HG02571 (cell line): Measurements from ENCODE around the gene CAMKK1.

ENCODE experiments used
- ATAC-seq: cut with Tn5 transposase; IDR thresholded peaks from one replicate; pipeline ENCODE4 v1.9.1; 2021; ENCODE audit warnings: mild to moderate bottlenecking, moderate library complexity; ENCODE audit not compliant: unreplicated experiment

CAMKK1 gene

DNA sequence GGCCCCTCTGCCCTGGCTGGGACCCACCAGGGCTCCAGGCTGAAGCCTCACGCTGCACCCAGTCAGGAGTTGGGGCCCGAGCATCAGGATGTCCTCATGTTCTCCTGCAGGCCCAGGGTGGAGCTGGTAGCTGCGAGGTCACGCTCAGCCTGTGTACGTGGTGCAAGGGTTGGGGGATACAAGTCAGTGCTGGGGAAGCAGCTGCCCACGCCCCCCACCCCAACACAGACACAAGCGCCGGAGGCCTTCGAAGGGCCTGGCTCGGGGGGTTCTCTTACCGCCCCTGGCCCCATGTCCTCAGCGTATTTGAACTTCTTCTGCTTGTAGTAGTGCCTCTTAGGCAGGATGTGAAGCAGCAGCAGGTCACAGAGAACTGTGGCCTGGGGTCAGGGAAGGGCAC, 4.9 kb upstream of the CAMKK1 start:
- ATAC-seq: no peak

DNA sequence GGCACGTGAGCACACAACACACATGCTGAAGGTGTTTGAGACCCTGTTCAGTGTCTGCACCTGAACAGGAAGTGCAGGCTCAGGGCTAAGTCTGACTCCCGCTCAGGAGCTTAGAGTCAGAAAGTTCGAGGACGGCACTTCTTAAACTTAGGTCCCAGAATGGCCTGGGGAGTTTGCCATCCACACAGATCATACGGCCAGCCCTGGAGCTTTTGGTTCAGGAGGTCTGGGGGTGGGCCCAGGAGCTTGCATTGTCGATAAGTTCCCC, 4.0 kb upstream of the CAMKK1 start:
- no peak for ATAC-seq

DNA sequence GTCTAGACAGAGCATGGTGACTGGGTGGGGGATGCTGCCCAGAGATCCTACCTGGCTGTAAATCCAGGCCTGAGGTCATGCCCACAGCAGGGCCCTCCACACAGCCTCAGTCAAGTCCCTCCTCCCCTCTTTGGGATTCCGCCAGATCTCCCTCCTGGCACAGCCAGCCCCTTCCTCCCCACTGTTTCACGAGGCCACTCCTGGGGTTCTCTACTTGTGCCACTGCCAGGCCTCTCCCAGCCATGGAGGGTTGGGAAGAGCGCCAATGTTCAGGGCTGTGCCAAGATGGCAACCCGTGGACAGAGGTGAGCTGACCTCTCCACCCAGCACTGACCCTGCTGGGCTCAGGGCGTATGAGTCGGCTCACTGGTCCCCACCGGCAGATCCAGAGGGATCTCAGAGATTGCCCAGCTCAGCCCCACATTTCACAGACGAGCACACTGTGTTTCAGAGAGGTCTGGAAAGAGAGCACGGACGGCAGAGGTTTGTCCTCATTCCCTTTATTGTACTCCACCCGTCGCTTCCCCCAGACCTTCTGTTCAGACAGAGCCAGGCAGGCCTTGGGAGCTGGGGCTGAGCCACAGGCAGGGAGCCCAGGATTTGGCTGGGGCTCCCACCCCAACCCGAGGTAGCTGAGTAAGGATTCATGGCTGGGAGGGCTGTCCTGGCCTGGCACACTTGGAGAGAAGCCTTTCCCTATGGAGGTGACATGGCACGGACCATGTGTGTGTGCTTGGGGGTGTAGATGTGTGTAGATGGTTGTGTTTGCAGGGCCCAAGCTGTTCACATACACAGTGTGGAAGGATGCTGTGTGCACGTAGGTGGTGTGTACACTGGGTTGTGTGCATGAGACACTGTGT, 3.5 kb upstream of the CAMKK1 start:
- no peak for ATAC-seq

DNA sequence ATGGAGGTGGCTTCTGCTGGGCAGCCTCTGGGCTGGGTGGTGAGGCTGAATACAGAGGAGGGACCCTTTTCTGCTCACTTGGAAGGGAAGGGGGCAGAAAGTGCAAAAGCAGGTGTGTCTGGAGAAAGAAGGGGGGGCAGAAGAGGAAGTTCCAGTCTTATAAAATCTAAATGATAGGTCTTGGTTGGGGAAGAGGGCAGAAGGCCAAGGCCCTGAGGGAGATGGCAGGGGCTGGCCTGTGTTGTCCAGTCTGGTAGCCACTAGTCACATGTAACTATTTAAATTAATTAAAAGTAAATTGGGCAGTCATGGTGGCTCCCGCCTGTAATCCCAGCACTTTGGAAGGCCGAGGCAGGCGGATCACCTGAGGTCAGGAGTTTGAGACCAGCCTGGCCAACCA, 2.5 kb upstream of the CAMKK1 start:
- no peak for ATAC-seq

DNA sequence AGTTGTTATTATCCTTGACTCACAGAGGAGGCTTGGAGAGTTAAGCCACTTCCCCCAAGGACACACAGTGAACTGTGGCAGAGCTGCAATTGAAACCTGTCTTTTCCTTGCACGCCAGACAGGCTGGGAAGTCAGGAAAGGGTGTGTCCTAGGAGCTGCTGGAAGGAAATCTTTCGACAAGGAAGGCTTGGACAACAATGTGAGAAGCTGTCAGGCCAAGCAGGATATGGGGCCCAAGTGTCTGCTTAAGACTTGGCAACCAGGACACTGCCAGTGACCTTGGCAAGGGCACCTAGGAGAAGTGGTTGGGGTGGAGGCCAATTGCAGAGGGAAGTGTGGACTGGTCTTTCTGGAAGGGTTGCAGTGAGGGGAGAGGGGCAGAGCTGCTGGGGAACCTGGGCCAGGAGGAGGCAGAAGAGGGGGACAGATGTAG, 2.1 kb upstream of the CAMKK1 start:
- ATAC-seq: no peak

DNA sequence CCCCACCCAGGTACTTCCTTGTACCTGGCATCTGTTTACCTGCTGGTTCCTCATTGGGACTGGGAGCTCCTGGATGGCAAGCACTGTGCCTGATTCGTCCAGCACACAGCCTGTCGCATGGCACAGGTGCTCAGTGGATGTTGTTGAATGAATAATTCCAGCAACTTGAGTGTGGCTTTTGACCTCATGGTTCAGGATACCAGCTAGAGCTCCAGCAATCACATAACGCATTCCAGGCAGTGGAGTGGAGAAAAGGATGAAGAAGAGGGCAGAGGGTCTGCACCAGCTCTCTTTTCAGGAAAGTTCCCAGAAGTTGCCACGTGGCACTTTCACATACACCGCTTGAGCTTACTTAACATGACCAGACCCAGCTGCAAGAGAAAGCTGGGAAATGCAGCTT, 1.3 kb upstream of the CAMKK1 start:
- ATAC-seq: no peak

DNA sequence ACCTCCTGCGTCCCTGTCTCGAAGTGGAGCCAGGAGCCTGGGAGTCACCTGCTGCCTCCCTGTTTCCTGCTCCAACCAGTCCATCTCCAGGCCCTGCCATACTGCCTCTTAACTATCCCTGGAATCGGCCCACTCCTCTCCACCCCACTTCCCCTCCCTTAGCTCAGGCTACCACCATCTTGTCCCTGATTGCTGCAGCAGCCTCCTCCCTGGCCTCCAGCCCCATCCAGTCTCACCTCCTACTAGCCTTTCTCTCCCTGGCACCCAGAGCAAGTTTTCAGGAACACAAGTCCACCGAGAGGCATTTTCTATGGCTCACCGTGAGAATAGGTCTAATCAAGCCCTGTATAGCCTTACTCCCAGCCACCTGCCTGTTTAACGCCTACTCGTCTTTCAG, 865 bp upstream of the CAMKK1 start:
- no peak for ATAC-seq

DNA sequence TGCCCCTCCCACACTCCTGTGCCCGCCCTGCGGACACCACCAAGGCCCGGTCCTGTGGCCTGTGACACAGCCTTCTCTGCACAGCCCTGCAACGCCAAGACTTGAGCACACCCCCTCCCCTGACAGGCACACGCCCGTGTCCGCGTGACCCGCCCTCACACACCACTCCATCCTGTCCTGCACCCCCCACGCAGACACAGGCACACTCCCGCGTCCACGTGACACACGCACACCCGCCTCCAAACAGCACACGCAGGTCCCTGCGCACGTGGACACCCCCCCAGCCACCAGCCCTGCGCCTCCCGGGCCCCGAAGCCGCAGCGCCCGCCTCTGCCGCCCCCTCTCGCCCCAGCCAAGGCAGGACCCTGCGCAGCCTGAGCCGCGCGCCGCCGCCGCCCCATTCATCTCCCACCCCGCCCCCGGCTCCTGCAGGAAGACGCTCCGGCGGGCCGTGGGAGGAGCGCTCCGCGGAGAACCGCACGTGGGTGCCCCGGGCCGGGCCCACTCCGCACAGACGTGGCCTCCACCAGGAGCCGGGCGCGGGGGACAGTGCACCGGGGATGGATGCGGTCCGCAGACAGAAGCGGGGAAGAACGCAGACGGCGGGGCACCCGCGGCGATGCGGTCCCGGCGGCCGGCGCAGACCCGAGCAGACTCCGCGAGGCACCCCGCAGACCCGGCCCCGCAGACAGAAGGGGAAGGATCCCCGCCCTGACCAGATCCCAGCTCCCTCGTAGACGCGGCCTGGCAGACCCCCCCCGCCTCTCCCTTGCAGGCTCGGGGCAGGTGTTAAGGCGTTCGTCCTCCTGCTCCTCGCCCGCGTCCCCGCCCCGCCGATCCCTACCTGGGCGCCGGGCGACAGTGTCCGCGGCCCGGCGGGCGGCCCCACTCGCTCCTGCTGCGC, 506 bp downstream of the CAMKK1 start:
- ATAC-seq: peak; percentile 8

DNA sequence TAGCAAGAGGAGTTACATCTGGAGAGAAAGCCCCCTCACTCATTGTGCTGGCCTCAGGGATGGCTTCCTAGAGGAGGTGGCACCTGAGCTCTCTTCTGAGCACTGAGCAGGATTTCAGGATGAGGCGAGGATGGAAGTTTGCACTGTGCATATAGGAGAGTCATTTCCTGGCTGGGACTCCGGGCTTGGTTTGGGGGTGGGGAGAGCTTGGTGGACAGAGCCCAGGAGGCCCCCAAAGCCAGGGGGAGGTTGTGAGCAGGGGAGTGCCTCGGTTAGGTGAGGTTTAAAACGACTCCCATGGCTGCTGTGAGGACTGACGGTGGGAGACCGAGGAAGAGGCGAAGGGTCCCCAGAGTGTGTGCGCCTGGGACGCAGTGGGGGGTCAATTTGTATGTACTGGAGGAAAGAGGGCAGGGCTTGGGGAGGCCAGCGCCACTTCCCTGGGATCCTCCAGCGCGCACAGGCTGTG, 1.2 kb downstream of the CAMKK1 start:
- ATAC-seq: no peak

DNA sequence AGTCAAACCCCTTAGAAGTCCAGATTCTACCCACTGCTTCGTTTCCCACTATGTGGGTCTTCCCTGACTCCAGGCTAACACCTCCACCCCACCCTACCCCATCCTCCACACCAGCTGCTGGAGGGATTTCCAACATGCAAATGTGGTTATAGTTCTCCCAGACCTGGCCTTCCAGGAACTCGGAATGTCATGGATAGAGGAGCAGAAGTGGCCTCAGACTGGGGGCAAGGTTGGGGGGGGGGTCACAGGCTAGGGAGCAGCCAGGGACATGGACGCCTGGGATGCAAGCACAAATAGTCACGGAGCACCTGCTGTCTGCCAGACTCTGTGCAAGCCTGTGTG, 2.0 kb downstream of the CAMKK1 start:
- ATAC-seq: no peak

DNA sequence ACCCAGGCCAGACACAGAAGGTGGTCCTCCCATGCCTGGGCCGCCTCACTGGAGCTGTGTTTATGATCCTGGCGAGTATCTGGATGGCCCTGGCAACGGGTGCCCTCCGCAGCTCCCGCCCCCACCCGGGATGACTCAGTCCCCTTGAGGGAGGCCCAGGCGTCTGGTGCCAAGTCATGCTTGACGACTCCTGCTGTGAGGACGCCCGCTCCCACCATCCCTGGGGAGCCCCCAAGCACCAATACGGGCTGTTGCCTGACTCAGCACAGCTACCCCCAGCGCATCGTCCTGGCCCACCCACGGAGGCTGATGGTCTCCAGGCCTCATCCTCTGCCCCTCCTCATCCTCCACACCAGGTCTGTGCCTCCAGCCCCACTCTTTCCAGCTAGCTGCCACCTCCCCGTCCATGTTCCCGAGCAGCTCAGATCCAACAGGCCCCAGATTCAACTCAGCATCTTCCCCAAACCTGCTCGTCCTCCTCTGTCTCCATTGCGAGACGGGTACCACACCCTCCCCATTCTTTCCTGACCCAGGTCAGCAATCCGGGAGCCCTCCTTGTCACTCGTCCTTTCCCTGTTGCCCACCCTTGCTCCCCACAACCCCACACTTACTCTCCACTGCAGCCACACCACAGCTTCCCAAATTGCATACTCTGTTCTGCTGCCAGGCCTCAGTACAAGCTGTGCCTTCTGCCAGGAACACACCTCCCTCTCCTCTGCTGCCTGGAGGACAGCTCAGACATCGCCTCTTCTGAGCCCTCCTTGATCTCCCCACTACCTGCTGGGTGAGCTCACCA, 2.6 kb downstream of the CAMKK1 start:
- ATAC-seq: no peak

DNA sequence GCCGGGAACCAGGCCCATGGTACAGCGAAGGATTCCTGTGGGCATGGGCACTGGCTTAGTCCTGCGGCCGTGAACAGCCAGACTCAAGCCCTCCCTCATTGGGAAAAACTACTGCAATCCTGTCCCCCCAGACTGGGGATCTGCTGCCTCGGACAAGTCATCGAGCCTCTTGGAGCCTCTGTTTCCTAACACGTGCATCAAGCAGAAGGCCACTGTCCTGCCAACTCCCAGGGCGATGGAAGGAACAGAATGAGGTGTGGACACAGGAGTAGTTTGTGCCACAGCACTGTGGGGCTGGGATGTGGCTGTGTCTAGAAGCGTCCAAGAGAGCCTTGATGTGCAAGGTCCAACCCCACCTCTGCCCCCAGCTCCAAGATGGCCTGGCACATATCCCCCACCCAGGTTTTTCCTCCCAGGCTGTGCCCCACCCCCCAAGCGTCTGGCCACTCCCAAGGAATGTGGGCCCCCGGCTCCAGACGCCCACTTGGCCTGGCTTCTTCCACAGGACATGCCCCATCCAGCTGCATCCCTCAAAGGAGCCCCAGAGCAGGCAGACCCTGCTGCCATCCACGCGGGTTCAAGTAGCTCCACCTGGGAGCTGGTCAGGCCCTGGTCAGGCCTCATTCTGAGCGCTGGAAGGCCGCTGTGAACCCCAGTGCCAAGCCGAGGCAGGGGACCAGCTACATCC, 3.4 kb downstream of the CAMKK1 start:
- no peak for ATAC-seq

DNA sequence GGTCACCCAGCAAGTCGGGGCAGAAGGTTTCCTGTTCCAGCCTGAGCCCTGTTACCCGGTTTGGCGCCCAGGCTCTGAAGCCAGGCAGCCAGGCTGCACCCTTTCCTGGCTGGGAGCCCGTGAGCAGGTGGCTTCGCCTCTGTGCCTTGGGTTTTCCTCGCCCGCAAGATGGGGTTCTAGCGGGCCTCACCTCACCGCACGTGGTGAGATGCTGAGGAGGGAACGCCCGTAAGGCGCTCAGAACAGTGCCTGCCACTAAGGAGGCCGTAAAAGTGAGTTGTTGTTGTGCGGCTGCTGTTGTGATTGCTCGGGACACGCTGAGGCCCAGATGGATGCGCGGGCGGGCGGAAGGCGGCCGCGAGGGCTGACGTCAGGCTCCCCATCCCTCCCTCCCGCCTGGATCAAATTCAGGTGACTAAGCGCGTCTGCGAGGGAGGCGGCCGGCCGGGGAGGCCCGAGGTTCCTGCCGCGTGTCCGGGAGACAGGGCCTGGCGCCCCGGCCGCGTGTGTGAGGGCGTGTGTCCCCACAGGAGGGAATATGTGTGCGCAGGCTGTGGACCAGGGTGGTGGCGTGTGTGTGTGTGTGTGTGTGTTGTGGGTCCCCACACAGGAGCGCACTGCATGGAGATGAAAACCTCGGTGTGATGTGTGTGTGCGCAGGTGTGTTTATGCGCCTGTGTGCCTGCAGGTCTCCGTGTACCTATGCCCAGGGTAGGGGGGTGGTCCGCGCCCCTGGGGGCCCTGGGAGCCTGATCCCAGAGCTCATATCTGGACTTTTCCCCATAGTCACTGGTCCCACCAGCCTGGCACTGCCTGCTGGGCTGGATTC, 4.3 kb downstream of the CAMKK1 start:
- ATAC-seq: no peak

DNA sequence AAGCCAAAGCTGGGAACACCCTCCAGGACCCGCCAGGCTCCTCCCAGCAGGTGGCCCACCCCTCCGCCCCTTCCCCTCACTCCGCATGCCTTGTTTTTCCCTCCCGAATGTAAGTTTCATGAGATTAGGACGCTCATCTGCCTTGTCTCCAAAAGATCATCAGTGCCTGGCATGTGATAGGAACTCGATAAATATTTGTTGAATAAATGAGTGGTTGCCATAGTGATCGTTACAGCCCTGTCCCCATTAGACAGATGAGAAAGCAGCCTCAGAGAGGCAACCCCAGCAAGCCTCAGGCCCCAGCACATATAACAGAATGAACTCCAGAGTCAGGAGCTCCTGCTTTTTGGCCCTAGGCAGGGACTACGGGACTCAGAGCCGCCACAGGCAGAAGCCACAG, 5.0 kb downstream of the CAMKK1 start:
- no peak for ATAC-seq

DNA sequence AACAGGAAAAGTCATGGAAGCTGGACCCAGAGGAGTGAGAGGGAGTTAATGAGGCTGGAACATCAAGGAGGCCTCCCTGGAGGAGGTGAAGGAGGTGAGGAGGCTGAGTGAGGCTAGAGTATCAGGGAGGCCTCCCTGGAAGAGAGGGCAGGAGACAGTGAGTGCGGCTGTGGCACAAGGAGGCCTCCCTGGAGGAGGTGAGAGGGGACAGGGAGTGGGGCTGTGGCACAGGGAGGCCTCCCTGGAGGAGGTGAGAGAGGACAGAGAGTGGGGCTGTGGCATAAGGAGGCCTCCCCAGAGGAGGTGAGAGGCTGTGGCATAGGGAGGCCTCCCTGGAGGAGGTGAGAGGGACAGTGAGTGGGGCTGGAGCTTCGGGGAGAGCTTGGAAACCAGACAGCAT, 5.5 kb downstream of the CAMKK1 start:
- ATAC-seq: no peak

DNA sequence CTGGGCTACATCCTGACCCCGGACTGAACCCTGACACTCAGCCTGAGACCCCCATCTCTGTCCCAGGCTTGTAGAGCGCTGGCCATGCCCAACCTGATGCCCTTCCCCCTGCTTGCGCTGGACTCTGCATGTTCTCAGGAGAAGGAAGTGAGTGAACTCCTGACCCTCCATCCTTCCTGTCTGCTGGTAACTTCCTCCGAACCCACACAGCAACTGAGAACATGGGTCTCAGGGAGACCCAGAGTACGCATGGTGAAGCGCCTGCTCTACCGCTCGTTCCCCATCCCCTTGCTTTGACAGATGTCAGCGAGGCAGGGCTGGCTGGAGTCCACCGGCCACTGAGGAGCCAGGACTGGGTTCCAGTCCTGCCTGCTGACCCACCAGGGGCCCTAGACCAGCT, 6.1 kb downstream of the CAMKK1 start:
- ATAC-seq: no peak

DNA sequence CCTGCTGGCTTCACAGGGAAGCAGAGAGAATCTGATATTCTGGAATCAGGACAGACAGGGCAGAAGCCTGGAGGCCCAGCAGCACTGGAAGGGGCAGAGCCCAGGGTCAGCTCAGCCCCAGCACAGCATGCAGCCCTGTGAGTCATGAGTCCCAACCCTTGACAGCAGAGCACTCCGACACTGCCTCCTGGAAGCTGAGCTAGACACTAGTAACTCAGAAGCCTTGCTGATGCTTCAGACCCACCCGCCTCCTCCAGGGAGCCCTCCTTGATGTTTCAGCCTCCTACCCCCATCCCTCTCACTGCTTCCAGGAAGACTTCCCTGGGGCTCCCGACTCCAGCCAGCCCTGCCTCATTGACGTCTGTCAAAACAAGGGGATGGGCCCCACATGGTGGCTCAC, 6.9 kb downstream of the CAMKK1 start:
- ATAC-seq: no peak

DNA sequence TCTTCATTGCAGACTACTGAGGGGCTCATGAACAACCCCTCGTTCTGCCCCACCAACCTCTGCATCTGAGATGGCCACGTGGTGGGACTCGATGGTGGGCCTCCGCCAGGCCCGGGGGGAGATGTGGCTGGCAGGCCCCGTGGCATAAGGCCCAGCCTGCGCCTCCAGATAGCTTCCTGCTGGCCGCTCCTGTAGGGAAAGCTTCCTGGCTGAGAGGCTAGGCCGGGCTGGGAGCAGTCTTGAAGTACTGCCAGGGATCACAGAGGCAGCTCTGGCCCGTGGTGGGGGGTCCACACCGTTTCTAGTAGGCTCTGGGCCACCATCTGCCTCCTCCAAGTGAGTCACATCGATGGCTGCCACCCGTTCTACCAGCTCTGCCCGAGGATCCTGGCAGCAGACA, 7.6 kb downstream of the CAMKK1 start:
- ATAC-seq: no peak

DNA sequence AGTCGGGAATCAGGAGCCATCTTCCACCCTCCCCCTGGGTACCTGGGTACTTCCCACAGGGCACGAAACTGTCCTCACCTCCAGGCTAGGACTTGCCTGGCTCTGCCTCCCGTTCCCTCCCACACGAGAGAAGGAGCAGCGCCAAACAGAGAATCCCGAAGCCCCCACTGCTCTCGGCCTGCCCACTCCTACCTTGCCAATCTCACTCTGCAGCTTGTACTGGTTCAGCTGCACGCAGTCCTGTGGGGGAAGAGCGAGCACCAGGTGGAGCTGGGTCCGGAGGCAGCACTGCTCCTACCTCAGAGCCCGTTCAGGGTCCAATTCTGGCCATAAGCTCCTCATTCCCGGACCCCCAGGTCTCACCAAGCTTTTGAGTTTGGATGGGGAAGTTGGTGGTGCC, 8.7 kb downstream of the CAMKK1 start:
- no peak for ATAC-seq

DNA sequence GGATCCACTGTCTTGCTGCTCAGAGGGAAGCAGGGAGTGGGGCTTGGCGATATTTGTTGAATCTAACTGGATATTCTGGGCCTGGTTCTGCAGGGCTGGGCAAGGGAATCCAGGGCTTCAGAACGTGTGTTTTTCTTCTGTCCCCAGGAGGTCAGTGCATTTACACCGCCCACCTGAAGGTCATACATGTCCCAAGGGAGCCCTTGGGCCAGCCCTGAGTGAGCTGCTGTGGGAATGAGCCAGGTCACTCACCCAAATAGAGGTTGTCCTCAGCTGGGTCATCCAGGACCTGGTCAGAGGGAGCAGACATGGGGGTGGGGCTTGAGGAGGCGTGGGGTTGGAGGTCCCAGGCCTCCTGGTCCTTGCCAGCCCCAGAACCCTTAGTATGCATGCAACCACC, 10.6 kb downstream of the CAMKK1 start:
- ATAC-seq: no peak
